HEK293T (cell line): ENCODE data around the gene IL13RA1.

Experiments used
- CTCF ChIA-PET: fragments of 350-600 bp; formaldehyde crosslinking; extraction: SDS; loops from one replicate; lab custom pipeline; 2021; ENCODE audit warnings: antibody characterized with exemption, inconsistent platforms; lab: Yijun Ruan, JAX
- POLR2A ChIA-PET: fragments of 350-600 bp; formaldehyde crosslinking; extraction: SDS; loops from one replicate; lab custom pipeline; 2020; ENCODE audit warnings: antibody characterized with exemption, inconsistent platforms; lab: Yijun Ruan, JAX
- DNase-seq: peaks from one replicate; pipeline ENCODE4 v3.0.0; 2012; ENCODE audit warnings: mixed read lengths; ENCODE audit errors: extremely low spot score
- ARNT ChIP-seq: fragments of 450-650 bp; IDR thresholded peaks from 2 replicates; pipeline ENCODE4 v1.6.1; 2017; ENCODE audit warnings: mild to moderate bottlenecking
- BHLHE40 ChIP-seq: fragments of 450-650 bp; IDR thresholded peaks from 2 replicates; pipeline ENCODE4 v1.6.1; 2016; ENCODE audit warnings: mild to moderate bottlenecking, moderate library complexity, borderline replicate concordance
- CTBP1 ChIP-seq: fragments of 450-650 bp; IDR thresholded peaks from 2 replicates; pipeline ENCODE4 v1.6.1; 2016; ENCODE audit warnings: borderline replicate concordance
- ELF4 ChIP-seq: fragments of 450-650 bp; IDR thresholded peaks from 2 replicates; pipeline ENCODE4 v1.6.1; 2017; ENCODE audit warnings: antibody characterized with exemption
- FOXA1 ChIP-seq: fragments of 450-650 bp; IDR thresholded peaks from 2 replicates; pipeline ENCODE4 v1.6.1; 2016; ENCODE audit warnings: mild to moderate bottlenecking
- FOXK2 ChIP-seq: fragments of 450-650 bp; IDR thresholded peaks from 2 replicates; pipeline ENCODE4 v1.6.1; 2016; ENCODE audit warnings: mild to moderate bottlenecking
- FOXM1 ChIP-seq: fragments of 450-650 bp; IDR thresholded peaks from 2 replicates; pipeline ENCODE4 v1.6.1; 2017; ENCODE audit warnings: mild to moderate bottlenecking, borderline replicate concordance
- HDGF ChIP-seq: fragments of 450-650 bp; IDR thresholded peaks from 2 replicates; pipeline ENCODE4 v1.6.1; 2017; ENCODE audit warnings: antibody characterized with exemption, borderline replicate concordance
- L3MBTL2 ChIP-seq: fragments of 450-650 bp; conservative IDR thresholded peaks from 2 replicates; pipeline ENCODE4 v1.6.1; 2016; ENCODE audit warnings: mild to moderate bottlenecking
- LEF1 ChIP-seq: fragments of 450-650 bp; IDR thresholded peaks from 2 replicates; pipeline ENCODE4 v1.6.1; 2017; ENCODE audit warnings: mild to moderate bottlenecking, borderline replicate concordance
- NFRKB ChIP-seq: fragments of 450-650 bp; IDR thresholded peaks from 2 replicates; pipeline ENCODE4 v1.6.1; 2016; ENCODE audit warnings: mild to moderate bottlenecking, moderate library complexity
- SP1 ChIP-seq: fragments of 450-650 bp; IDR thresholded peaks from 2 replicates; pipeline ENCODE4 v1.6.1; 2017
- SUZ12 ChIP-seq: fragments of 450-650 bp; IDR thresholded peaks from 2 replicates; pipeline ENCODE4 v1.6.1; 2016; ENCODE audit warnings: mild to moderate bottlenecking
- TARDBP ChIP-seq: fragments of 450-650 bp; IDR thresholded peaks from 2 replicates; pipeline ENCODE4 v1.6.1; 2016
- ZNF384 ChIP-seq: fragments of 450-650 bp; IDR thresholded peaks from 2 replicates; pipeline ENCODE4 v1.6.1; 2016
- TF ChIP-seq, protein P1 (sequence below): fragments of 450-650 bp; IDR thresholded peaks from 2 replicates; pipeline ENCODE4 v1.6.1; 2016

The IL13RA1 gene

GRCh38 chrX:118751950-118752783, 24.8 kb downstream of the IL13RA1 start:
- TF ChIP-seq HDGF (no peak), NFRKB (no peak), ARNT (no peak), TARDBP (no peak), FOXK2 (no peak), LEF1 (no peak), FOXM1 (no peak), ZNF384 (no peak)
- CTCF ChIA-PET = no interaction called here
- no peak for DNase-seq
- POLR2A ChIA-PET = no interaction called here

- DNase-seq = no peak
- POLR2A ChIA-PET = no interaction called here
- TF ChIP-seq CTBP1 (no peak), ARNT (no peak), L3MBTL2 (no peak), SUZ12 (no peak), SP1 (no peak), FOXA1 (no peak), NFRKB (no peak), FOXK2 (no peak), HDGF (no peak), LEF1 (no peak), FOXM1 (no peak), BHLHE40 (no peak), TARDBP (no peak)
- TF ChIP-seq, protein P1, sequence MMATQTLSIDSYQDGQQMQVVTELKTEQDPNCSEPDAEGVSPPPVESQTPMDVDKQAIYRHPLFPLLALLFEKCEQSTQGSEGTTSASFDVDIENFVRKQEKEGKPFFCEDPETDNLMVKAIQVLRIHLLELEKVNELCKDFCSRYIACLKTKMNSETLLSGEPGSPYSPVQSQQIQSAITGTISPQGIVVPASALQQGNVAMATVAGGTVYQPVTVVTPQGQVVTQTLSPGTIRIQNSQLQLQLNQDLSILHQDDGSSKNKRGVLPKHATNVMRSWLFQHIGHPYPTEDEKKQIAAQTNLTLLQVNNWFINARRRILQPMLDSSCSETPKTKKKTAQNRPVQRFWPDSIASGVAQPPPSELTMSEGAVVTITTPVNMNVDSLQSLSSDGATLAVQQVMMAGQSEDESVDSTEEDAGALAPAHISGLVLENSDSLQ = no peak
- CTCF ChIA-PET = no interaction called here
Observed at GRCh38 chrX:118755633-118756032, 28.2 kb downstream of the IL13RA1 start.

DNA sequence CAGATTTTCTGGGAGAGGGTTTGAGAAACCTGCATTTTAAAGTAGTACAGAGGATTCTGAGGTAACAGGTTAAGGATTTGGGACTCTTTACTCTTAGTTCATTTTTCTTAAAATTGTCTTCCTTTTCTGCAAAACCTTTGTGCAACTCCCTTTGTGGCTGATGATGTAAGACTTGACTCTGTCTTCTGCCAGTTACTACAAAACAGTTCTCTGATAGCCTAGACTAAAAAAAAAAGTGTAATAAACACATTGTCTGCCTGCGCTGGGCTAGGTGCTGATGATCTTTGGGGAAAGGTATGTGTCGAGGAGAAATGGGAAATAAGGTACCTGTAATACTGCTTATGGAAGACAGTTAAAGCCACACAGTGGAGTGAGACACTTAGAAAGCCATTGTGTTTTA, 28.7 kb downstream of the IL13RA1 start:
- ChIA-PET CTCF (interaction anchor here (0.9 kb wide), 1 partner anchor 154 kb away, joined by 3 read pairs; no protein-coding TSS in a partner anchor), POLR2A (no interaction called here)
- no peak for DNase-seq
- TF ChIP-seq ARNT = no peak
- no peak for TF ChIP-seq BHLHE40
- TF ChIP-seq FOXA1 = no peak
- TF ChIP-seq, protein P1 = no peak
- no peak for TF ChIP-seq TARDBP
- TF ChIP-seq SP1 = no peak
- no peak for TF ChIP-seq FOXK2
- TF ChIP-seq ZNF384 = no peak
- no peak for TF ChIP-seq NFRKB
- no peak for TF ChIP-seq HDGF
- no peak for TF ChIP-seq FOXM1
- no peak for TF ChIP-seq SUZ12
- TF ChIP-seq L3MBTL2 = no peak
- TF ChIP-seq CTBP1 = no peak

- CTCF ChIA-PET = interaction anchor here (1.2 kb wide), 1 partner anchor 49 kb away, joined by 4 read pairs; no protein-coding TSS in a partner anchor
- POLR2A ChIA-PET = no interaction called here
- TF ChIP-seq TARDBP (no peak), FOXA1 (no peak), BHLHE40 (no peak), ARNT (no peak), CTBP1 (no peak), NFRKB (no peak), FOXK2 (no peak)
- TF ChIP-seq, protein P1 = no peak
- DNase-seq = no peak
Observed at GRCh38 chrX:118758511-118758910, 31.1 kb downstream of the IL13RA1 start.

DNA sequence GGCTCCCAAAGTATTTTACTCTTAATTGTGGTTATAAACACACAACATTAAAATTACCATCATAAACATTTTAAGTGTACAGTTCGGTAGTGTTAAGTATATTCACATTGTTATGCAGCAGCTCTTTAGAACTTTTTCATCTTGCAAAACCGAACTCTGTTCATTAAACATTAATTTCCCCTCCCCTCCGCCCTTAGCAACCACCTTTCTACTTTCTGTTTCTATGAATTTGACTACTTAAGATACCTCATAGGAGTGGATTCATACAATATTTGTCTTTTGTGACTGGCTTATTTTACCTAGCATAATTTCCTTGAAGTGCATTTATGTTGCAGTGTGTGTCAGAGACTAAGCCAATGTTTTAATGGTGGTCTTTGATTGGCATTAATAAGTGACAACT, 32.6 kb downstream of the IL13RA1 start:
- DNase-seq = no peak
- POLR2A ChIA-PET = no interaction called here
- no peak for TF ChIP-seq BHLHE40
- TF ChIP-seq FOXA1 = no peak
- no peak for TF ChIP-seq HDGF
- TF ChIP-seq CTBP1 = no peak
- no peak for TF ChIP-seq ELF4
- no peak for TF ChIP-seq L3MBTL2
- TF ChIP-seq FOXM1 = no peak
- TF ChIP-seq, protein P1 = no peak
- TF ChIP-seq SUZ12 = no peak
- TF ChIP-seq NFRKB = no peak
- no peak for TF ChIP-seq TARDBP
- no peak for TF ChIP-seq ARNT
- TF ChIP-seq SP1 = no peak
- TF ChIP-seq FOXK2 = no peak
- no peak for TF ChIP-seq ZNF384
- CTCF ChIA-PET = no interaction called here
